ENCODE results near the gene CNTNAP2. TPM values are rescaled to one million over a fixed set of nuclear protein-coding genes. Genes with fewer than 3 reads are reported as not detected.

The CNTNAP2 gene
- total and polyA plus RNA-seq, 2 of the 13 experiments (the other 11 are each of a cell fraction or from before 2014, with no cell fraction given), result 0.40 to 0.42 TPM

DNA sequence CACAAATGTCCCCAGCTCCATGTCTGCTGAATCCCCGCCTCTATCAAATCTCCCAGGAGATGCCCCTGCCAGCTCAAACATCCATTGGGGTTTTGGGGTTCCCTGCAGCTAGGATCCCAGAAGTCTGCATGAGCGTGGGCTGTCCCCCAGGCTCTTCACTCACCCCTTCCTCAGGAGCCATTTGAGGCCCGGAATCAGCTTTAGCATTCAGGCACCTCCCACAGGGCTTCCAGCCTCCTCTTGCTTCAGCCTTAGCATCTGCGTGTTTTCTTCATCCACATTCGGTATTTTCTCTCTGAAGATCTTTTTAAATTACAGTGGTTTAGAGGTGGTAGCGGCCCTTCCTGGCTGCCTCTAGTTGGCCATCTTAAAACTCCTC lies 1054.4 kb downstream of the CNTNAP2 start (continued):
- TF ChIP-seq, protein P1, sequence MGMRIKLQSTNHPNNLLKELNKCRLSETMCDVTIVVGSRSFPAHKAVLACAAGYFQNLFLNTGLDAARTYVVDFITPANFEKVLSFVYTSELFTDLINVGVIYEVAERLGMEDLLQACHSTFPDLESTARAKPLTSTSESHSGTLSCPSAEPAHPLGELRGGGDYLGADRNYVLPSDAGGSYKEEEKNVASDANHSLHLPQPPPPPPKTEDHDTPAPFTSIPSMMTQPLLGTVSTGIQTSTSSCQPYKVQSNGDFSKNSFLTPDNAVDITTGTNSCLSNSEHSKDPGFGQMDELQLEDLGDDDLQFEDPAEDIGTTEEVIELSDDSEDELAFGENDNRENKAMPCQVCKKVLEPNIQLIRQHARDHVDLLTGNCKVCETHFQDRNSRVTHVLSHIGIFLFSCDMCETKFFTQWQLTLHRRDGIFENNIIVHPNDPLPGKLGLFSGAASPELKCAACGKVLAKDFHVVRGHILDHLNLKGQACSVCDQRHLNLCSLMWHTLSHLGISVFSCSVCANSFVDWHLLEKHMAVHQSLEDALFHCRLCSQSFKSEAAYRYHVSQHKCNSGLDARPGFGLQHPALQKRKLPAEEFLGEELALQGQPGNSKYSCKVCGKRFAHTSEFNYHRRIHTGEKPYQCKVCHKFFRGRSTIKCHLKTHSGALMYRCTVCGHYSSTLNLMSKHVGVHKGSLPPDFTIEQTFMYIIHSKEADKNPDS (CRISPR knock-in tag; IDR thresholded peaks at IDR 0.05), result no peak
- no peak for TF ChIP-seq ZNF879 (CRISPR knock-in tag; IDR thresholded peaks at IDR 0.05)
- TF ChIP-seq, protein P2, sequence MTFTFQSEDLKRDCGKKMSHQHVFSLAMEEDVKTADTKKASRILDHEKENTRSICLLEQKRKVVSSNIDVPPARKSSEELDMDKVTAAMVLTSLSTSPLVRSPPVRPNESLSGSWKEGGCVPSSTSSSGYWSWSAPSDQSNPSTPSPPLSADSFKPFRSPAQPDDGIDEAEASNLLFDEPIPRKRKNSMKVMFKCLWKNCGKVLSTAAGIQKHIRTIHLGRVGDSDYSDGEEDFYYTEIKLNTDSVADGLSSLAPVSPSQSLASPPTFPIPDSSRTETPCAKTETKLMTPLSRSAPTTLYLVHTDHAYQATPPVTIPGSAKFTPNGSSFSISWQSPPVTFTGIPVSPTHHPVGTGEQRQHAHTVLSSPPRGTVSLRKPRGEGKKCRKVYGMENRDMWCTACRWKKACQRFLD (CRISPR knock-in tag; IDR thresholded peaks at IDR 0.05; ENCODE audit: borderline replicate concordance), result no peak
- no peak for TF ChIP-seq ZNF607 (CRISPR knock-in tag; IDR thresholded peaks at IDR 0.05; ENCODE audit: borderline replicate concordance)
- TF ChIP-seq, protein P3, sequence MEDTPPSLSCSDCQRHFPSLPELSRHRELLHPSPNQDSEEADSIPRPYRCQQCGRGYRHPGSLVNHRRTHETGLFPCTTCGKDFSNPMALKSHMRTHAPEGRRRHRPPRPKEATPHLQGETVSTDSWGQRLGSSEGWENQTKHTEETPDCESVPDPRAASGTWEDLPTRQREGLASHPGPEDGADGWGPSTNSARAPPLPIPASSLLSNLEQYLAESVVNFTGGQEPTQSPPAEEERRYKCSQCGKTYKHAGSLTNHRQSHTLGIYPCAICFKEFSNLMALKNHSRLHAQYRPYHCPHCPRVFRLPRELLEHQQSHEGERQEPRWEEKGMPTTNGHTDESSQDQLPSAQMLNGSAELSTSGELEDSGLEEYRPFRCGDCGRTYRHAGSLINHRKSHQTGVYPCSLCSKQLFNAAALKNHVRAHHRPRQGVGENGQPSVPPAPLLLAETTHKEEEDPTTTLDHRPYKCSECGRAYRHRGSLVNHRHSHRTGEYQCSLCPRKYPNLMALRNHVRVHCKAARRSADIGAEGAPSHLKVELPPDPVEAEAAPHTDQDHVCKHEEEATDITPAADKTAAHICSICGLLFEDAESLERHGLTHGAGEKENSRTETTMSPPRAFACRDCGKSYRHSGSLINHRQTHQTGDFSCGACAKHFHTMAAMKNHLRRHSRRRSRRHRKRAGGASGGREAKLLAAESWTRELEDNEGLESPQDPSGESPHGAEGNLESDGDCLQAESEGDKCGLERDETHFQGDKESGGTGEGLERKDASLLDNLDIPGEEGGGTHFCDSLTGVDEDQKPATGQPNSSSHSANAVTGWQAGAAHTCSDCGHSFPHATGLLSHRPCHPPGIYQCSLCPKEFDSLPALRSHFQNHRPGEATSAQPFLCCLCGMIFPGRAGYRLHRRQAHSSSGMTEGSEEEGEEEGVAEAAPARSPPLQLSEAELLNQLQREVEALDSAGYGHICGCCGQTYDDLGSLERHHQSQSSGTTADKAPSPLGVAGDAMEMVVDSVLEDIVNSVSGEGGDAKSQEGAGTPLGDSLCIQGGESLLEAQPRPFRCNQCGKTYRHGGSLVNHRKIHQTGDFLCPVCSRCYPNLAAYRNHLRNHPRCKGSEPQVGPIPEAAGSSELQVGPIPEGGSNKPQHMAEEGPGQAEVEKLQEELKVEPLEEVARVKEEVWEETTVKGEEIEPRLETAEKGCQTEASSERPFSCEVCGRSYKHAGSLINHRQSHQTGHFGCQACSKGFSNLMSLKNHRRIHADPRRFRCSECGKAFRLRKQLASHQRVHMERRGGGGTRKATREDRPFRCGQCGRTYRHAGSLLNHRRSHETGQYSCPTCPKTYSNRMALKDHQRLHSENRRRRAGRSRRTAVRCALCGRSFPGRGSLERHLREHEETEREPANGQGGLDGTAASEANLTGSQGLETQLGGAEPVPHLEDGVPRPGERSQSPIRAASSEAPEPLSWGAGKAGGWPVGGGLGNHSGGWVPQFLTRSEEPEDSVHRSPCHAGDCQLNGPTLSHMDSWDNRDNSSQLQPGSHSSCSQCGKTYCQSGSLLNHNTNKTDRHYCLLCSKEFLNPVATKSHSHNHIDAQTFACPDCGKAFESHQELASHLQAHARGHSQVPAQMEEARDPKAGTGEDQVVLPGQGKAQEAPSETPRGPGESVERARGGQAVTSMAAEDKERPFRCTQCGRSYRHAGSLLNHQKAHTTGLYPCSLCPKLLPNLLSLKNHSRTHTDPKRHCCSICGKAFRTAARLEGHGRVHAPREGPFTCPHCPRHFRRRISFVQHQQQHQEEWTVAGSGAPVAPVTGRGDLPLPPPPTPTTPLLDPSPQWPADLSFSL (CRISPR knock-in tag; IDR thresholded peaks at IDR 0.05), result no peak
- no peak for TF ChIP-seq SRSF9 (IDR thresholded peaks at IDR 0.05; ENCODE audit: borderline replicate concordance, insufficient read depth, low read depth, low read length, poor library complexity, severe bottlenecking)
- no peak for TF ChIP-seq CHD4 (IDR thresholded peaks at IDR 0.05; ENCODE audit: borderline replicate concordance, low read length)
- TF ChIP-seq, protein P4, sequence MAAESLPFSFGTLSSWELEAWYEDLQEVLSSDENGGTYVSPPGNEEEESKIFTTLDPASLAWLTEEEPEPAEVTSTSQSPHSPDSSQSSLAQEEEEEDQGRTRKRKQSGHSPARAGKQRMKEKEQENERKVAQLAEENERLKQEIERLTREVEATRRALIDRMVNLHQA (CRISPR knock-in tag; IDR thresholded peaks at IDR 0.05), result no peak
